ENCODE results near the gene MRPS27.
A peak's percentile ranks its signal among the peaks of the same experiment; 100 is the strongest.

The MRPS27 gene

GRCh38 chr5:72237879-72238278 lies 82.2 kb downstream of the MRPS27 start:
- H3K36me3 ChIP-seq: no peaks in the 10 kb centered on the region
- H3K27me3 ChIP-seq: no peaks in the 10 kb centered on the region
- no peak for TF ChIP-seq CTCF (IDR thresholded peaks at IDR 0.05)
- H3K4me3 ChIP-seq (ENCODE audit: low read depth in 1 of 2, low read length in 1 of 2): no peak overlapping the region
- H3K4me1 ChIP-seq (ENCODE audit: control insufficient read depth in 1 of 2, insufficient read depth in 1 of 2, low read depth in 1 of 2, low read length in 1 of 2): peaks cover 38 to 45% of the 10 kb centered on the region in 2 experiments
- H3K27ac ChIP-seq: no peak overlapping the region
- H3K9me3 ChIP-seq: no peaks in the 10 kb centered on the region

- TF ChIP-seq CTCF (IDR thresholded peaks at IDR 0.05): no peak
- Histone ChIP-seq H3K4me3 (ENCODE audit: low read depth in 1 of 2, low read length in 1 of 2) (no peak overlapping the region), H3K36me3 (no peaks in the 10 kb centered on the region), H3K4me1 (ENCODE audit: control insufficient read depth in 1 of 2, insufficient read depth in 1 of 2, low read depth in 1 of 2, low read length in 1 of 2) (peaks cover 43 to 49% of the 10 kb centered on the region in 2 experiments), H3K27ac (no peak overlapping the region), H3K27me3 (no peaks in the 10 kb centered on the region), H3K9me3 (no peaks in the 10 kb centered on the region)
These were observed 82.6 kb downstream of the MRPS27 start for GRCh38 chr5:72237415-72237814.

GRCh38 chr5:72235725-72236124 lies 84.3 kb downstream of the MRPS27 start:
- Histone ChIP-seq H3K4me3 (ENCODE audit: low read depth in 1 of 2, low read length in 1 of 2) (no peak overlapping the region), H3K4me1 (ENCODE audit: control insufficient read depth in 1 of 2, insufficient read depth in 1 of 2, low read depth in 1 of 2, low read length in 1 of 2) (peaks cover 58 to 64% of the 10 kb centered on the region in 2 experiments), H3K36me3 (no peaks in the 10 kb centered on the region), H3K27ac (no peak overlapping the region), H3K27me3 (no peaks in the 10 kb centered on the region), H3K9me3 (no peaks in the 10 kb centered on the region)
- no peak for TF ChIP-seq CTCF (IDR thresholded peaks at IDR 0.05)

- TF ChIP-seq CTCF (IDR thresholded peaks at IDR 0.05): no peak
- Histone ChIP-seq H3K27me3 (no peaks in the 10 kb centered on the region), H3K9me3 (no peaks in the 10 kb centered on the region), H3K4me1 (ENCODE audit: control insufficient read depth in 1 of 2, insufficient read depth in 1 of 2, low read depth in 1 of 2, low read length in 1 of 2) (peaks cover 50 to 58% of the 10 kb centered on the region in 2 experiments), H3K27ac (no peak overlapping the region), H3K36me3 (no peaks in the 10 kb centered on the region), H3K4me3 (ENCODE audit: low read depth in 1 of 2, low read length in 1 of 2) (no peak overlapping the region)
These were observed 85.2 kb downstream of the MRPS27 start for GRCh38 chr5:72234868-72235267.

GRCh38 chr5:72234265-72234700 lies 85.8 kb downstream of the MRPS27 start:
- peak overlapping the region; percentile 48 for H3K27ac ChIP-seq
- no peaks in the 10 kb centered on the region for H3K9me3 ChIP-seq
- no peak overlapping the region for H3K4me3 ChIP-seq (ENCODE audit: low read depth in 1 of 2, low read length in 1 of 2)
- peaks cover 44 to 52% of the 10 kb centered on the region in 2 experiments for H3K4me1 ChIP-seq (ENCODE audit: control insufficient read depth in 1 of 2, insufficient read depth in 1 of 2, low read depth in 1 of 2, low read length in 1 of 2)
- no peaks in the 10 kb centered on the region for H3K36me3 ChIP-seq
- no peaks in the 10 kb centered on the region for H3K27me3 ChIP-seq
- no peak for TF ChIP-seq CTCF (IDR thresholded peaks at IDR 0.05)

- Histone ChIP-seq H3K36me3 (no peaks in the 10 kb centered on the region), H3K27me3 (no peaks in the 10 kb centered on the region), H3K27ac (peak overlapping the region; percentile 48), H3K4me3 (ENCODE audit: low read depth in 1 of 2, low read length in 1 of 2) (no peak overlapping the region), H3K9me3 (no peaks in the 10 kb centered on the region), H3K4me1 (ENCODE audit: control insufficient read depth in 1 of 2, insufficient read depth in 1 of 2, low read depth in 1 of 2, low read length in 1 of 2) (peaks cover 40 to 48% of the 10 kb centered on the region in 2 experiments)
- no peak for TF ChIP-seq CTCF (IDR thresholded peaks at IDR 0.05)
These were observed 86.2 kb downstream of the MRPS27 start for GRCh38 chr5:72233835-72234234.
